LHCN-M2 (cell line): ENCODE data around the gene SPDYA. TPM values are rescaled to one million over a fixed set of nuclear protein-coding genes. Genes with fewer than 3 reads are reported as not detected.
"Not testable (repeated sequence)": the region's sequence is repeated elsewhere in the genome, so short reads cannot be mapped to it uniquely, and the experiment has no call there.

Source experiments
- DNase-seq: peaks from one replicate; pipeline ENCODE4 v3.0.0-alpha.2; 2012; ENCODE audit warnings: low read depth
- polyA plus RNA-seq: library from polyadenylated mRNA; unstranded; fragments of >200 nt; gene quantifications from one replicate; pipeline ENCODE4 v1.2.1, GENCODE V29; 2012; ENCODE audit warnings: missing spikeins
- total RNA-seq: library from RNA; depleted of rRNA; stranded (reverse); fragments of >200 nt; gene quantifications from 2 replicates; pipeline ENCODE4 v1.2.3, GENCODE V29; 2014; rRNA removed

Gene SPDYA
- total RNA-seq, result 0.63 and 1.1 TPM in 2 replicates
- 0.29 TPM for polyA plus RNA-seq

- DNase-seq, result peak; percentile 3
Measured at GRCh38 chr2:28810384-28811285, at the start of gene SPDYA. Gene SPDYA, plus strand, starts transcription at chr2:28810834. Its CDS starts 5,181 bp downstream, at chr2:28816015.

- DNase-seq, result no peak
Measured at GRCh38 chr2:28761420-28761819, 49.2 kb upstream of the SPDYA start.

GRCh38 chr2:28764909-28765711 lies 45.5 kb upstream of the SPDYA start:
- no peak for DNase-seq

- no peak for DNase-seq
Measured at GRCh38 chr2:28766070-28766469, 44.6 kb upstream of the SPDYA start.

- no peak for DNase-seq
Measured at GRCh38 chr2:28767337-28767736, 43.3 kb upstream of the SPDYA start.

GRCh38 chr2:28768422-28768821 lies 42.2 kb upstream of the SPDYA start:
- no peak for DNase-seq

- DNase-seq, result no peak
Measured at GRCh38 chr2:28768952-28769351, 41.7 kb upstream of the SPDYA start.

- DNase-seq, result no peak
Measured at GRCh38 chr2:28772351-28772750, 38.3 kb upstream of the SPDYA start.

- no peak for DNase-seq
Measured at GRCh38 chr2:28776471-28776870, 34.2 kb upstream of the SPDYA start.

GRCh38 chr2:28778392-28778791 lies 32.2 kb upstream of the SPDYA start:
- no peak for DNase-seq

GRCh38 chr2:28779001-28779400 lies 31.6 kb upstream of the SPDYA start:
- no peak for DNase-seq

GRCh38 chr2:28780496-28780895 lies 30.1 kb upstream of the SPDYA start:
- no peak for DNase-seq

- no peak for DNase-seq
Measured at GRCh38 chr2:28782423-28782822, 28.2 kb upstream of the SPDYA start.

GRCh38 chr2:28784570-28784969 lies 26.1 kb upstream of the SPDYA start:
- DNase-seq, result not testable (repeated sequence)

- DNase-seq, result no peak
Measured at GRCh38 chr2:28796620-28797019, 14.0 kb upstream of the SPDYA start.

GRCh38 chr2:28801726-28802125 lies 8.9 kb upstream of the SPDYA start:
- peak; percentile 39 for DNase-seq

- DNase-seq, result peak; percentile 12
Measured at GRCh38 chr2:28802975-28803429, 7.6 kb upstream of the SPDYA start.

- no peak for DNase-seq
Measured at GRCh38 chr2:28809927-28810326, 707 bp upstream of the SPDYA start.

- DNase-seq, result no peak
Measured at GRCh38 chr2:28818053-28818452, 7.4 kb downstream of the SPDYA start.

- DNase-seq, result peak; percentile 49
Measured at GRCh38 chr2:28821295-28821958, 10.8 kb downstream of the SPDYA start.

- no peak for DNase-seq
Measured at GRCh38 chr2:28822036-28822435, 11.4 kb downstream of the SPDYA start.

- no peak for DNase-seq
Measured at GRCh38 chr2:28824207-28824606, 13.6 kb downstream of the SPDYA start.
